Testis (tissue), 3 donors: Measurements from ENCODE around the gene ATL1. TPM values are rescaled to one million over a fixed set of nuclear protein-coding genes. Genes with fewer than 3 reads are reported as not detected.

Experiments used
- DNase-seq: peaks from one replicate; pipeline ENCODE4 v3.0.0-alpha.2; 2019
- H3K27ac ChIP-seq, 2 donors: fragments of 200-600 bp; sonication (generic); one replicate each; pipeline ENCODE4 v1.5.1; 2019
- H3K27me3 ChIP-seq: fragments of 200-600 bp; sonication (generic); one replicate; pipeline ENCODE4 v1.5.1; 2019
- H3K36me3 ChIP-seq: fragments of 200-600 bp; sonication (generic); one replicate; pipeline ENCODE4 v1.5.1; 2017; ENCODE audit warnings: low read depth; ENCODE audit errors: missing control alignments
- H3K4me1 ChIP-seq: fragments of 200-600 bp; sonication (generic); one replicate; pipeline ENCODE4 v1.5.1; 2019
- H3K4me3 ChIP-seq, 2 donors: fragments of 200-600 bp; sonication (generic); one replicate each; pipeline ENCODE4 v1.5.1; 2017 to 2019
- H3K9me3 ChIP-seq: fragments of 200-600 bp; sonication (generic); one replicate; pipeline ENCODE4 v1.5.1; 2017
- CTCF ChIP-seq, 3 experiments: fragments of 450-650 bp in 2 of 3; fragments of 200-600 bp in 1 of 3; sonication (generic) in 1 of 3; IDR thresholded peaks; one replicate each; pipeline ENCODE4 v1.5.1; 2016 to 2019; ENCODE audit warnings: antibody characterized with exemption in 3 of 3, mild to moderate bottlenecking in 2 of 3, moderate library complexity in 1 of 3
- POLR2A ChIP-seq: fragments of 450-650 bp; IDR thresholded peaks from one replicate; pipeline ENCODE4 v1.6.1; 2017; ENCODE audit warnings: antibody characterized with exemption, mild to moderate bottlenecking, moderate library complexity
- WGBS, 2 donors: methylation state at CpG; one replicate each; pipeline ENCODE4 v1.1.5; 2018; 5-methylcytosine and 5-hydroxymethylcytosine counted together
- intact Hi-C: fragments of 100-400 bp; cut with DNase I; formaldehyde crosslinking; loops from one replicate; pipeline ENCODE4 v1.15.1; 2023; ENCODE audit warnings: low total_unique reads
- polyA plus RNA-seq: library from polyadenylated mRNA; stranded (reverse); fragments of 350-450 nt; fragmentation: Illumina TruSeq; extraction: RNeasy Lipid Tissue Mini Kit (QIAGEN cat#74804); gene quantifications from one replicate; pipeline ENCODE4 v1.2.3, GENCODE V29; 2014; ENCODE audit warnings: low read depth, low replicate concordance; ENCODE audit not compliant: insufficient read depth
- total RNA-seq, 2 donors: library from RNA; depleted of rRNA; stranded (reverse); fragments of >200 nt; gene quantifications; one replicate each; pipeline ENCODE4 v1.2.3, GENCODE V29; 2016

The ATL1 gene
- total and polyA plus RNA-seq, 3 donors from 2014 or later, result 10.0 to 25.1 (median 14.4) TPM

GRCh38 chr14:50670196-50670865 lies 110.4 kb downstream of the ATL1 start:
- intact Hi-C loops, result no loop called here
- Histone ChIP-seq H3K27ac (peak overlapping the region; percentile 8 to 98), H3K27me3 (no peaks in the 10 kb centered on the region), H3K36me3 (no peaks in the 10 kb centered on the region), H3K4me1 (peaks cover 10% of the 10 kb centered on the region), H3K9me3 (no peaks in the 10 kb centered on the region), H3K4me3 (no peak overlapping the region)
- TF ChIP-seq POLR2A (no peak), CTCF (IDR thresholded peaks at IDR 0.05) (no peak)
- 66 to 74% methylated on average over 10 of the region's 10 CpGs for WGBS, 2 donors
- DNase-seq, result no peak

- no peaks in the 10 kb centered on the region for H3K27me3 ChIP-seq
- H3K27ac ChIP-seq, result peak overlapping the region; percentile 8 to 98
- 66 to 68% methylated on average over 6 of the region's 6 CpGs for WGBS, 2 donors
- intact Hi-C loops, result no loop called here
- peaks cover 8% of the 10 kb centered on the region for H3K4me1 ChIP-seq
- no peaks in the 10 kb centered on the region for H3K9me3 ChIP-seq
- no peaks in the 10 kb centered on the region for H3K36me3 ChIP-seq
- TF ChIP-seq CTCF (IDR thresholded peaks at IDR 0.05) (no peak), POLR2A (no peak)
- H3K4me3 ChIP-seq, result no peak overlapping the region
- DNase-seq, result no peak
Measured at GRCh38 chr14:50670866-50671256, 110.9 kb downstream of the ATL1 start.

GRCh38 chr14:50675597-50675996 lies 115.7 kb downstream of the ATL1 start:
- H3K9me3 ChIP-seq, result no peaks in the 10 kb centered on the region
- DNase-seq, result no peak
- TF ChIP-seq CTCF (IDR thresholded peaks at IDR 0.05) (no peak), POLR2A (no peak)
- intact Hi-C loops, result no loop called here
- H3K27ac ChIP-seq, result no peak overlapping the region
- H3K4me1 ChIP-seq, result peaks cover 3% of the 10 kb centered on the region
- H3K27me3 ChIP-seq, result no peaks in the 10 kb centered on the region
- 74 to 80% methylated on average over 2 of the region's 2 CpGs for WGBS, 2 donors
- no peaks in the 10 kb centered on the region for H3K36me3 ChIP-seq
- no peak overlapping the region for H3K4me3 ChIP-seq

GRCh38 chr14:50676814-50677516 lies 117.0 kb downstream of the ATL1 start:
- TF ChIP-seq POLR2A, result no peak
- Histone ChIP-seq H3K36me3 (no peaks in the 10 kb centered on the region), H3K27me3 (no peaks in the 10 kb centered on the region), H3K27ac (no peak overlapping the region), H3K4me1 (peaks cover 3% of the 10 kb centered on the region), H3K9me3 (no peaks in the 10 kb centered on the region), H3K4me3 (no peak overlapping the region)
- 83 to 88% methylated on average over 7 of the region's 7 CpGs for WGBS, 2 donors
- intact Hi-C loops, result no loop called here
- no peak for DNase-seq

- Histone ChIP-seq H3K27ac (no peak overlapping the region), H3K27me3 (no peaks in the 10 kb centered on the region), H3K36me3 (no peaks in the 10 kb centered on the region), H3K9me3 (no peaks in the 10 kb centered on the region), H3K4me3 (no peak overlapping the region), H3K4me1 (peaks cover 3% of the 10 kb centered on the region)
- 56 to 62% methylated on average over 5 of the region's 5 CpGs for WGBS, 2 donors
- no peak for TF ChIP-seq CTCF (IDR thresholded peaks at IDR 0.05)
- no peak for TF ChIP-seq POLR2A
- intact Hi-C loops, result no loop called here
- DNase-seq, result no peak
Measured at GRCh38 chr14:50677527-50678063, 117.7 kb downstream of the ATL1 start.
